Right lobe of liver (tissue), 6 donors: ENCODE results near the gene P2RX5. TPM values are rescaled to one million over a fixed set of nuclear protein-coding genes. Genes with fewer than 3 reads are reported as not detected.

ENCODE experiments used
- ATAC-seq, 4 donors: fragments of 200-7000 bp; cut with Tn5 transposase; one replicate each; pipeline ENCODE4 v1.9.1; 2020; ENCODE audit warnings: mild to moderate bottlenecking in 4 of 4, moderate library complexity in 4 of 4
- DNase-seq, 3 donors: peaks; one replicate each; pipeline ENCODE4 v3.0.0-alpha.2; 2020
- H3K27ac ChIP-seq, 3 donors: fragments of 200-600 bp; one replicate each; pipeline ENCODE4 v1.8.0; 2022
- H3K27me3 ChIP-seq, 2 donors: fragments of 200-600 bp; one replicate each; pipeline ENCODE4 v1.8.0; 2022
- H3K36me3 ChIP-seq, 4 donors: fragments of 200-600 bp; sonication (generic) in 1 of 4; one replicate each; pipeline versions ENCODE4 v1.5.1 to v1.8.0; 2017 to 2022; ENCODE audit warnings: control low read depth in 1 of 4
- H3K4me1 ChIP-seq, 4 donors: fragments of 200-600 bp; sonication (generic) in 1 of 4; one replicate each; pipeline versions ENCODE4 v1.5.1 to v1.8.0; 2017 to 2022; ENCODE audit warnings: control low read depth in 1 of 4
- H3K4me3 ChIP-seq, 3 donors: fragments of 200-600 bp; one replicate each; pipeline ENCODE4 v1.8.0; 2022
- H3K9me3 ChIP-seq, 4 donors: fragments of 200-600 bp; sonication (generic) in 1 of 4; one replicate each; pipeline versions ENCODE4 v1.5.1 to v1.8.0; 2017 to 2022; ENCODE audit warnings: control low read depth in 1 of 4
- POLR2A ChIP-seq: fragments of 450-650 bp; IDR thresholded peaks from one replicate; pipeline ENCODE4 v1.6.1; 2017; ENCODE audit warnings: antibody characterized with exemption, mild to moderate bottlenecking
- WGBS: methylation state at CpG from one replicate; pipeline ENCODE4 v1.1.6; 2018; ENCODE audit warnings: low coverage, low lambda C conversion rate; ENCODE audit not compliant: insufficient coverage; ENCODE audit errors: missing lambda C conversion rate; 5-methylcytosine and 5-hydroxymethylcytosine counted together
- intact Hi-C, 2 donors: fragments of 100-400 bp; cut with DNase I; formaldehyde crosslinking; loops; one replicate each; pipeline versions ENCODE4 v1.11.2 to v1.14.1; 2022
- total RNA-seq, 6 experiments: library from RNA; depleted of rRNA in 2 of 6; stranded (reverse); fragments of >200 nt in 2 of 6; fragmentation: NEBNext Ultra II Directional in 3 of 6; extraction: Animal tissue kit (Norgen Biotek cat#: 25700) in 3 of 6; gene quantifications; one replicate each; pipeline versions ENCODE4 v1.1.0 to v1.2.4, GENCODE V29; 2016 to 2023
- TF ChIP-seq, protein P1 (sequence below), 4 donors: fragments of 200-600 bp in 3 of 4; fragments of 450-650 bp in 1 of 4; IDR thresholded peaks; one replicate each; pipeline versions ENCODE4 v1.5.1 to v1.8.0; 2016 to 2022; ENCODE audit warnings: antibody characterized with exemption in 4 of 4, mild to moderate bottlenecking in 2 of 4
- donor health status: DM: no; HTN: yes; CAD: no.
- donor health status: DM: no; HTN: no; CAD: no.
- donor health status: DM: no; HTN: no; CAD: no.
- donor health status: DM: no; HTN: yes; CAD: no.
- donor health status: DM: no; HTN: yes; CAD: no.

P2RX5 gene
- total RNA-seq, 6 experiments from 2014 or later: 0.13 to 1.1 (median 0.40) TPM

DNA sequence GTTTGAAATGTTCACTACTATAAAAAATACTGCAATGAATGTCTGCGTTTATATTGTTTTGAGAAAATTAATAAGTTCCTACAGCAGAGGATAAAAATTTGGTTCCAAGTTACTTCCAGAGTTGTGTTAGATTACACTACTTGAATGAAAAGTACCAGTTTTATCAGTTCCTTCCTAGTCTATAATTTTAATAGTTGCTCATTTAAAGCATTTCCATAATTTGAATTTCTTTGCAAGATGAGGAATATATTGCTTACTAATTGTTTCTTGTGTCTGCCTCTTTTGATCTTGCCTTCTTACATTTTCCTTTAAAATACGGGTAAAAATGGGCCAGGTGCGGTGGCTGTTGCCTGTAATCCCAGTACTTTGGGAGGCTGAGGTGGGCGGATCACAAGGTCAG is 23.4 kb downstream of the P2RX5 start:
- Histone ChIP-seq H3K36me3 (no peaks in the 10 kb centered on the region), H3K27me3 (no peaks in the 10 kb centered on the region), H3K4me1 (peaks cover 0 to 10% (median 1%) of the 10 kb centered on the region in 4 donors), H3K9me3 (no peaks in the 10 kb centered on the region), H3K4me3 (no peak overlapping the region), H3K27ac (no peak overlapping the region)
- WGBS: 98% methylated on average over 4 of the region's 4 CpGs
- TF ChIP-seq, protein P1, sequence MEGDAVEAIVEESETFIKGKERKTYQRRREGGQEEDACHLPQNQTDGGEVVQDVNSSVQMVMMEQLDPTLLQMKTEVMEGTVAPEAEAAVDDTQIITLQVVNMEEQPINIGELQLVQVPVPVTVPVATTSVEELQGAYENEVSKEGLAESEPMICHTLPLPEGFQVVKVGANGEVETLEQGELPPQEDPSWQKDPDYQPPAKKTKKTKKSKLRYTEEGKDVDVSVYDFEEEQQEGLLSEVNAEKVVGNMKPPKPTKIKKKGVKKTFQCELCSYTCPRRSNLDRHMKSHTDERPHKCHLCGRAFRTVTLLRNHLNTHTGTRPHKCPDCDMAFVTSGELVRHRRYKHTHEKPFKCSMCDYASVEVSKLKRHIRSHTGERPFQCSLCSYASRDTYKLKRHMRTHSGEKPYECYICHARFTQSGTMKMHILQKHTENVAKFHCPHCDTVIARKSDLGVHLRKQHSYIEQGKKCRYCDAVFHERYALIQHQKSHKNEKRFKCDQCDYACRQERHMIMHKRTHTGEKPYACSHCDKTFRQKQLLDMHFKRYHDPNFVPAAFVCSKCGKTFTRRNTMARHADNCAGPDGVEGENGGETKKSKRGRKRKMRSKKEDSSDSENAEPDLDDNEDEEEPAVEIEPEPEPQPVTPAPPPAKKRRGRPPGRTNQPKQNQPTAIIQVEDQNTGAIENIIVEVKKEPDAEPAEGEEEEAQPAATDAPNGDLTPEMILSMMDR (IDR thresholded peaks at IDR 0.05): no peak
- TF ChIP-seq POLR2A: no peak
- no peak for ATAC-seq
- no peak for DNase-seq
- intact Hi-C loops: no loop called here

DNA sequence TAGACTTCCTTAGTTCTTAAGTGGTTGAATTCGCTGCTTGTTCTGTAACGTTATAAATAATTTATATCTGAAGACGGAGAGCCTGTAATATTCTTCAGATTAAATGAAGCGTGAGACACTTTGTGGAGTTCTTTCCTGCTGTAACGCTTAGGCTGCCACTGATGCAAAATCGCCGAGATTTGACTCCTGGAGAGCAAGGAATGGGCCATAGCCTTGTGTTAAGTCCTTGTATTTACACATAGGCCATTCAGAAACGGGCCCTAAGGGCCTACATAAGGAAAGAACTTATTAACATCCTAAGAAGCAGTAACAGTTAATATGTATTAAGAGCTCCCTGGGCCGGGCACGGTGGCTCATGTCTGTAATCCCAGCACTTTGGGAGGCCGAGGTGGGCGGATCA is 26.4 kb downstream of the P2RX5 start:
- Histone ChIP-seq H3K4me1 (peaks cover 0 to 17% (median 1%) of the 10 kb centered on the region in 4 donors), H3K27me3 (no peaks in the 10 kb centered on the region), H3K36me3 (no peaks in the 10 kb centered on the region), H3K9me3 (no peaks in the 10 kb centered on the region), H3K27ac (no peak overlapping the region), H3K4me3 (peak overlapping the region; percentile 91 to 97 (median 92))
- no peak for DNase-seq
- intact Hi-C loops: no loop called here
- ATAC-seq: no peak
- TF ChIP-seq POLR2A: no peak
- TF ChIP-seq, protein P1 (IDR thresholded peaks at IDR 0.05): no peak
- 44% methylated on average over 12 of the region's 12 CpGs for WGBS

DNA sequence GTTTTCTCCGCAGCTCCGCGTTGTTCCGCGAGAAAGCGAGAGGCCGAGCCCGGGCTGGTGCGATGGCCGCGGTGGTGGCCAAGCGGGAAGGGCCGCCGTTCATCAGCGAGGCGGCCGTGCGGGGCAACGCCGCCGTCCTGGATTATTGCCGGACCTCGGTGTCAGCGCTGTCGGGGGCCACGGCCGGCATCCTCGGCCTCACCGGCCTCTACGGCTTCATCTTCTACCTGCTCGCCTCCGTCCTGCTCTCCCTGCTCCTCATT is 26.9 kb downstream of the P2RX5 start:
- no peak for ATAC-seq
- no peak for DNase-seq
- Histone ChIP-seq H3K9me3 (no peaks in the 10 kb centered on the region), H3K27ac (peak overlapping the region; percentile 46 to 81 (median 75)), H3K4me1 (peaks cover 0 to 17% (median 1%) of the 10 kb centered on the region in 4 donors), H3K4me3 (peak overlapping the region; percentile 91 to 97 (median 92)), H3K36me3 (no peaks in the 10 kb centered on the region), H3K27me3 (no peaks in the 10 kb centered on the region)
- intact Hi-C loops: no loop called here
- TF ChIP-seq POLR2A: no peak
- TF ChIP-seq, protein P1 (IDR thresholded peaks at IDR 0.05): no peak
- WGBS: 0% methylated on average over 3 of the region's 32 CpGs

DNA sequence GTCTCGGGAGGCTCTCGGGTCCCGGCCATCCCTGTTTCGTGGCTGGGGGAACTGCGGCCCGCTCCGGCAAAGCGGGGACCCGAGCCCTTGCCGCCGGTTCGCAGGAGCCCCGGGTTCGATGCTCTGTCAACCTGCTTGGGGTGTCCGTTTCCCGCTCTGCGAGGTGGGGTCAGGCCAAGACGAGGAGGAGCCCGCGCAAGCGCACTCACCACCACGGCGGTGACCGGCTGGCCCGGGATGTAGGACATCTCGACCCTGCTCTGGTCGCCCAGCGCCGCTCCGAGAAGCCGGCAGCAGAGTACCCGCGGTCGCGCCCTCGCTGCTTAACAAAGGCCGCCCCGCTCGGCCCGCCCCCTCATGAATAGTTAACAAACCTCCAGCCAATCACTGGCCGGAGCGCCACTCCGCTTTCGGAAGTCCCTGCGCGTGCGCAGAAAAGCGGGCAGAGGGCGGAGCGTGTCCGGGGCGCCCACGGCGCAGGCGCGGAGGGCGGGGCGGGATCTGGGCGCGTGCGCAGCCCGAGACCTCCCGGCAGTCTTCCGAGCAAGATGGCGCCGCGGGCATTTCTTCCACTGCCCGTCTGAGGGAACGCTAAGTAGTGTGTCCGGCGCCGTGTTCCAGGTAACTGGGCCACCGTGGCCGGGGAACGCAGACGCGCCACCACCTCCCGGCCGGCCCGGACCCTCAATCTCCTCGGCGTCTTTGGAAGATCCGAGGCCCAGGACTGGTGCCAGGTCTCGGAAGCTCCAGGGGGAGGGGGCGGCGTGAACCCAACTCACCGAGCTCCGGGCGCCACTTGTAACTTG is 27.5 kb downstream of the P2RX5 start, which contains the start of the genes EMC6 and TAX1BP3:
EMC6 (plus strand) TSS at position 534 of the 806 bp plus-strand sequence. CDS start 335 bp downstream, outside the sequence.
TAX1BP3 (minus strand) TSS at position 300 of the 806 bp plus-strand sequence; CDS start at position 248, 52 bp downstream.
- H3K4me1 ChIP-seq: peaks cover 0 to 17% (median 1%) of the 10 kb centered on the region in 4 donors
- no peaks in the 10 kb centered on the region for H3K36me3 ChIP-seq
- 0% methylated on average over 14 of the region's 89 CpGs for WGBS
- DNase-seq (peak; percentile 99 to 100 (median 99)), ATAC-seq (peak; percentile 88 to 96 (median 94))
- peak; percentile 96 for TF ChIP-seq POLR2A
- TF ChIP-seq, protein P1 (IDR thresholded peaks at IDR 0.05): no peak
- H3K4me3 ChIP-seq: peak within 1 kb of the TSS; percentile 91 to 97 (median 92)
- intact Hi-C loops: no loop called here
- H3K27ac ChIP-seq: peak within 1 kb of the TSS; percentile 80 to 92 (median 81)
- H3K27me3 ChIP-seq: no peaks in the 10 kb centered on the region
- H3K9me3 ChIP-seq: no peaks in the 10 kb centered on the region
